Ascending aorta (tissue), 2 donors: ENCODE measurements around the gene NPAS3. TPM values are rescaled to one million over a fixed set of nuclear protein-coding genes. Genes with fewer than 3 reads are reported as not detected.

ENCODE experiments used
- DNase-seq, 2 donors: peaks; one replicate each; pipeline ENCODE4 v3.0.0-alpha.2; 2019; ENCODE audit warnings: low spot score in 2 of 2
- H3K27ac ChIP-seq, 2 donors: fragments of 200-600 bp; sonication (generic); one replicate each; pipeline ENCODE4 v1.5.1; 2016 to 2017; ENCODE audit warnings: mild to moderate bottlenecking in 1 of 2
- H3K27me3 ChIP-seq: fragments of 200-600 bp; sonication (generic); one replicate; pipeline ENCODE4 v1.5.1; 2017
- H3K36me3 ChIP-seq, 2 donors: fragments of 200-600 bp; sonication (generic); one replicate each; pipeline ENCODE4 v1.5.1; 2016
- H3K4me1 ChIP-seq, 2 donors: fragments of 200-600 bp; sonication (generic); one replicate each; pipeline ENCODE4 v1.5.1; 2016 to 2017; ENCODE audit warnings: mild to moderate bottlenecking in 1 of 2
- H3K4me3 ChIP-seq, 2 donors: fragments of 200-600 bp; sonication (generic); one replicate each; pipeline ENCODE4 v1.5.1; 2016 to 2017; ENCODE audit warnings: mild to moderate bottlenecking in 1 of 2
- H3K9me3 ChIP-seq, 2 donors: fragments of 200-600 bp; sonication (generic); one replicate each; pipeline ENCODE4 v1.5.1; 2016
- CTCF ChIP-seq, 3 experiments: fragments of 200-600 bp in 2 of 3; fragments of 450-650 bp in 1 of 3; sonication (generic) in 2 of 3; IDR thresholded peaks; one replicate each; pipeline ENCODE4 v1.5.1; 2016 to 2019; ENCODE audit warnings: antibody characterized with exemption in 3 of 3, mild to moderate bottlenecking in 1 of 3, moderate library complexity in 1 of 3
- intact Hi-C: fragments of 100-400 bp; cut with DNase I; formaldehyde crosslinking; loops from one replicate; pipeline ENCODE4 v1.15.1; 2023
- total RNA-seq: library from RNA; depleted of rRNA; stranded (reverse); fragments of >200 nt; gene quantifications from one replicate; pipeline ENCODE4 v1.1.0, GENCODE V29; 2016

Gene NPAS3
- total RNA-seq, 1 donor from 2014 or later = not detected

DNA sequence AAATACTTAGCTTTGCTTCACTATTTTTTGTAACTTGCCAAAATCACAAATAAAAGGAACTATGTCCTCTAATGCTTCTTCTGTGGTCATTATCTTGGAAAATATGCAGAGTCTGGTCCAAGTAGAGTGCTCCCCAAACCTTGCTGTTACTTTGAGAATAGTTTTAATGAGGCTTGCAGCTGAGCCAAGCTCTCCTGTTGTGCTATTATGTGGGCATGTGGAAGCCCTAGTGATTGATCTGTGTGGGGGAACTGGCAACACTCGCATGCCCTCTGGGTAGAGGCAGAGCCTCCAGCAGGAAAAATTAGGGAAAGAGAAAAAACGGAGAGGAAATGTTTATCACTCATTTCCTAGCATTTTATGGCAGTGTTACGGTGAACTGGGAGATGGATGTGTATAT lies 539.1 kb downstream of the NPAS3 start:
- no peak overlapping the region for H3K4me3 ChIP-seq
- TF ChIP-seq CTCF (IDR thresholded peaks at IDR 0.05) = no peak
- H3K27me3 ChIP-seq = no peaks in the 10 kb centered on the region
- no peaks in the 10 kb centered on the region for H3K36me3 ChIP-seq
- no peaks in the 10 kb centered on the region for H3K9me3 ChIP-seq
- intact Hi-C loops = no loop called here
- H3K4me1 ChIP-seq = no peaks in the 10 kb centered on the region
- H3K27ac ChIP-seq = no peak overlapping the region
- DNase-seq = no peak

- Histone ChIP-seq H3K4me1 (no peaks in the 10 kb centered on the region), H3K27ac (no peak overlapping the region), H3K9me3 (no peaks in the 10 kb centered on the region), H3K27me3 (no peaks in the 10 kb centered on the region), H3K36me3 (no peaks in the 10 kb centered on the region), H3K4me3 (no peak overlapping the region)
- DNase-seq = no peak
- TF ChIP-seq CTCF (IDR thresholded peaks at IDR 0.05) = no peak
- intact Hi-C loops = no loop called here
Measured at GRCh38 chr14:33480071-33480886, 541.6 kb downstream of the NPAS3 start.

DNA sequence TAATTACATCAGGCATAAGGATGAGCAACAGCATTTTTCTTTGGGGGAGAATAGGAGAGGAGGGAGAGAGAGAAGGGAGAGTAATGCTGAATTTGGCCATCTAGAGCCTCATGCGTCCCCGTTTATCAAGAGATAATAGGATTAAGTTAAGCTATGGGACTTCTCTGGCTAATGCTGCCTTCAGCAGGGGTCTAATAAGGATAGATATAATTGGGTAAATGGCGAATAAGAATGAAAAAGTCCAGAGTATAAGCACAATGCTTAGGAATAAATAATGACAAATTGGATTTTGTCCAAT lies 542.2 kb downstream of the NPAS3 start:
- Histone ChIP-seq H3K9me3 (no peaks in the 10 kb centered on the region), H3K4me1 (no peaks in the 10 kb centered on the region), H3K27me3 (no peaks in the 10 kb centered on the region), H3K4me3 (no peak overlapping the region), H3K27ac (no peak overlapping the region), H3K36me3 (no peaks in the 10 kb centered on the region)
- DNase-seq = no peak
- intact Hi-C loops = no loop called here
- no peak for TF ChIP-seq CTCF (IDR thresholded peaks at IDR 0.05)

DNA sequence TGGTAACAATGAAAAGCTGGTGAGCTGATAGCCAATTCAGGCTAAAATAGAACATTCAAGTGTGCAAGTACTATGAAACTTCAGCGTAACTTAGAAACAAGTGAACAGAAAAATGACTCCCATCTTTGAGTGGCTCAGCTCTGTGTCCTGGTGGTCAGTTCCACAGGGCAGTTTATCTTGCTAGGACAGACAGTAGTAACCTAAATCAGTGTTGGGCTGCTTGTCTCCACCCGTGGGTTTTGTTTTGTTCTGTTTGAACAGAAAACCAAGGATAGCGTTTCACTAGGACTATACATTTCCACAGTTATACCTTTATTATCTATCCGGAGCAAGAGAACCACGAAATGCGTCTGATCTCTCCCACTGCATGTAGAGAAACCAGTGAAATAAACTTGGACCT lies 544.4 kb downstream of the NPAS3 start:
- intact Hi-C loops = no loop called here
- TF ChIP-seq CTCF (IDR thresholded peaks at IDR 0.05) = no peak
- Histone ChIP-seq H3K27ac (no peak overlapping the region), H3K36me3 (no peaks in the 10 kb centered on the region), H3K4me3 (no peak overlapping the region), H3K9me3 (no peaks in the 10 kb centered on the region), H3K27me3 (no peaks in the 10 kb centered on the region), H3K4me1 (no peaks in the 10 kb centered on the region)
- no peak for DNase-seq

GRCh38 chr14:33483541-33483940 lies 544.9 kb downstream of the NPAS3 start:
- no peak for DNase-seq
- Histone ChIP-seq H3K9me3 (no peaks in the 10 kb centered on the region), H3K4me1 (no peaks in the 10 kb centered on the region), H3K27ac (no peak overlapping the region), H3K4me3 (no peak overlapping the region), H3K36me3 (no peaks in the 10 kb centered on the region), H3K27me3 (no peaks in the 10 kb centered on the region)
- intact Hi-C loops = no loop called here
- TF ChIP-seq CTCF (IDR thresholded peaks at IDR 0.05) = no peak

DNA sequence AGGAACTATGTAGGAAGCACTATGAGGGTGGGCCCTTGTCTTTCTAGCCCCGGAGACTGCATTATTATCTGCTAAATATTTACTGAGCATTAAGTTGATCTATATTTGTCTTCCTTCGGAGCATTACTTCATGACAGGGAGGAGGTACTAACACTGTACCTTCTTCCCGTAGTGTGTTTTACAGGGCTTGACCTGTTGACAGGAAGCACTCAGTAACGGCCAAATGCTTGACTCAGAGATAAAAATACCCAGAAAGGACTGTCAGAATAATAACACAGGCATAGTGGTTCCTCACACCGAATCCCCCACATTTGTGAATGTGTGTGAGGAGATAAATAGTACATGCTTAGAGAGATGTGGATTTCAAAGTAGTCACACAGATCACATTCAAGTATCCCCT lies 545.6 kb downstream of the NPAS3 start:
- no peak for TF ChIP-seq CTCF (IDR thresholded peaks at IDR 0.05)
- Histone ChIP-seq H3K36me3 (no peaks in the 10 kb centered on the region), H3K27ac (no peak overlapping the region), H3K4me1 (no peaks in the 10 kb centered on the region), H3K27me3 (no peaks in the 10 kb centered on the region), H3K9me3 (no peaks in the 10 kb centered on the region), H3K4me3 (no peak overlapping the region)
- no peak for DNase-seq
- intact Hi-C loops = no loop called here
